ENCODE results near the gene NAV1. TPM values are rescaled to one million over a fixed set of nuclear protein-coding genes. Genes with fewer than 3 reads are reported as not detected.
A peak's percentile ranks its signal among the peaks of the same experiment; 100 is the strongest.

NAV1 gene
- total and polyA plus RNA-seq, 9 of the 15 experiments (the other 6 are each of a cell fraction or from before 2014, with no cell fraction given) = 0.91 to 16.8 (median 3.2) TPM

GRCh38 chr1:201542309-201543035 lies 3.5 kb downstream of the NAV1 start:
- FAIRE-seq (no peak), ATAC-seq (no peak), DNase-seq (ENCODE audit: extremely low read depth in 1 of 4, low spot score in 3 of 4) (peak in 1 of 4 experiments; percentile 6)
- Histone ChIP-seq H3K27ac (ENCODE audit: extremely low read depth, low read depth, low read length) (no peak overlapping the region), H3K4me2 (ENCODE audit: insufficient read depth, low read length) (no peak overlapping the region), H3K4me1 (replicated peaks in 1 of 2; ENCODE audit: control insufficient read depth in 2 of 2, insufficient read depth in 2 of 2, low read length in 2 of 2) (peaks cover 11 to 20% of the 10 kb centered on the region in 2 experiments; a peak in 4 of 5 replicates), H4K20me1 (replicated peaks; ENCODE audit: control insufficient read depth, insufficient read depth, low read length) (no peaks in the 10 kb centered on the region), H3K27me3 (ENCODE audit: control insufficient read depth in 2 of 2, insufficient read depth in 2 of 2, low read length in 2 of 2) (peaks cover 23 to 34% of the 10 kb centered on the region in 2 experiments), H3K4me3 (no peak overlapping the region), H3K36me3 (ENCODE audit: control insufficient read depth, insufficient read depth, low read length) (no peaks in the 10 kb centered on the region), H3K79me2 (ENCODE audit: control insufficient read depth, insufficient read depth, low read length) (no peaks in the 10 kb centered on the region), H3K9me3 (replicated peaks; ENCODE audit: control insufficient read depth, insufficient read depth, low read depth, low read length) (no peaks in the 10 kb centered on the region), H2AFZ (ENCODE audit: low read depth, low read length) (no peak overlapping the region), H3K9ac (ENCODE audit: insufficient read depth in 1 of 2, low read depth in 2 of 2, low read length in 2 of 2) (0 out of 4 replicates have a peak overlapping the region, but pooled peaks of 1 of the 2 experiments have one; percentile 45), H3K9me1 (ENCODE audit: control insufficient read depth, insufficient read depth, low read length) (no peaks in the 10 kb centered on the region)
- CTCF ChIA-PET (ENCODE audit: low intra/inter-chr PET ratio) = no interaction called here
- in situ Hi-C loops (cut with MboI) = no loop called here
- POLR2A ChIA-PET = interaction anchor here (0.6 to 2.1 kb wide), 2 partner anchors 8 to 247 kb away, joined by 4 to 6 read pairs; no protein-coding TSS in a partner anchor
- TF ChIP-seq ZBTB7A (IDR thresholded peaks at IDR 0.05; ENCODE audit: borderline replicate concordance, control insufficient read depth, low read depth, low read length) = no peak
- no peak for TF ChIP-seq FOXM1 (IDR thresholded peaks at IDR 0.05; ENCODE audit: low read depth)
- no peak for TF ChIP-seq FOXM1 (CRISPR knock-in tag; IDR thresholded peaks at IDR 0.05; ENCODE audit: low read depth)
- 0 out of 2 replicates have a peak, but pooled peaks have one; percentile 41 for TF ChIP-seq HBP1 (CRISPR knock-in tag; IDR thresholded peaks at IDR 0.05)
- 31% methylated on average over 9 of the region's 9 CpGs for WGBS (ENCODE audit: insufficient coverage, low coverage, missing lambda C conversion rate)
- intact Hi-C loops (cut with micrococcal nuclease) = no loop called here
- BruUV-seq (replicated peaks) = no TSS peak

All from K562 (cell line).